ENCODE measurements around the gene FAM180A.
"Not testable (repeated sequence)": the region's sequence is repeated elsewhere in the genome, so short reads cannot be mapped to it uniquely, and the experiment has no call there.

FAM180A gene

GRCh38 chr7:135715055-135715522 lies 33.5 kb downstream of the FAM180A start:
- DNase-seq (ENCODE audit: extremely low read depth in 1 of 2, low read depth in 1 of 2): no peak

DNA sequence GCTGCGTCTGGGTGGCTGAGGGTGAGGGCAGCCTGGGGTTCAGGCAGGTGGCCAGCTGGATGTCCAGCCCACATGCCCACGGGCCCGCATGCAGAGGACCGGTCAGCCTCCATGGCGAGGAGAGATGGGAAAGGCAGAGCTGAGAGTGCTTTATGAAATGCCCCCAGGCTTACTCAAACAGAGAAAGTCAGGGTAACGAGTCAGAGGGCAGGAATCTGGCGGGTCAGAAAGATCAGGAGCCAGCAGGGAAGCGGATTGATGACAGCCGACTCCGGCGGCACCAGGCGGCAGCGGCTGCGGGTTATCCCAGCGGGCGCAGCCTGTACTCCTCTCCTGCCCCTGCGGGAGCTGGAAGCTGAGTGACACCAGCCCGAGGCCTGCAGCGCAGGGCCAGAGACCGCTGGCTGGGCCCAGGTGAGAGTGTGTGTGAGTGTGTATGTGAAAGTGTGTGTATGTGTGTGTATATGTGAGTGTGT lies 34.0 kb downstream of the FAM180A start:
- DNase-seq (ENCODE audit: extremely low read depth in 1 of 2, low read depth in 1 of 2): no peak

DNA sequence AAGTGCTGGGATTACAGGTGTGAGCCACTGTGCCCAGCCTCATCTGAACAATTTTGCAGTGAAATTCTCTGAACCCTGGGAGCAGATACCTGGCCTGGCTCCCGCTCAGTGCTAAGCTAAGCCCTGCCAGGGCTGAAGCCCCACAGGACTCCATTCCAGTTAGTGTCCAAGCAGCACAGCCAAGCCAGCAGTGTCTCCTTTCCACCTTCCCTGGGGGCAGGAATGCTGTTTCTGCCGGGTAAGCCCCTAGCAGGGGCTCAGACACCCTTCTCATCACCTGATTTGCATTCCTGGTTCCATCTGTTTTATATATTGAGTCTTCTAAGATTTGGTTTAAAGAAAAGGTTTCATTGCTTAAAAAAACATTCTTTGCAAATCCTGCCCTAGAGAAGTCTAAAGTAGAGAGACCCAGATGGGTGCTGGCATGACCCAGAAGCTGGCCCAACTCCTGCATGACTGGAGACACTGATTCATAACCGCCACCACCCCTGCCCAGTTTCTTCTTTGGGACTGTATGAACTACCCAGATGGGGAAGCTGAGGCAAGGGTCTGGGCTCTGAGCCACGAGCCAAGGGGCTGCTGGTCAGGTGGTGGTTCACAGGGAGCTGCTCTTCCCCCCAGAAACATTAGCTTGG lies 34.7 kb downstream of the FAM180A start:
- DNase-seq (ENCODE audit: extremely low read depth in 1 of 2, low read depth in 1 of 2): no peak

- DNase-seq (ENCODE audit: extremely low read depth in 1 of 2, low read depth in 1 of 2): no peak
Measured at GRCh38 chr7:135712796-135713195, 35.8 kb downstream of the FAM180A start.

GRCh38 chr7:135712182-135712782 lies 36.3 kb downstream of the FAM180A start:
- no peak for DNase-seq (ENCODE audit: extremely low read depth in 1 of 2, low read depth in 1 of 2)

- DNase-seq (ENCODE audit: extremely low read depth in 1 of 2, low read depth in 1 of 2): no peak
Measured at GRCh38 chr7:135711139-135711469, 37.5 kb downstream of the FAM180A start.

GRCh38 chr7:135710417-135711138 lies 38.0 kb downstream of the FAM180A start:
- no peak for DNase-seq (ENCODE audit: extremely low read depth in 1 of 2, low read depth in 1 of 2)

DNA sequence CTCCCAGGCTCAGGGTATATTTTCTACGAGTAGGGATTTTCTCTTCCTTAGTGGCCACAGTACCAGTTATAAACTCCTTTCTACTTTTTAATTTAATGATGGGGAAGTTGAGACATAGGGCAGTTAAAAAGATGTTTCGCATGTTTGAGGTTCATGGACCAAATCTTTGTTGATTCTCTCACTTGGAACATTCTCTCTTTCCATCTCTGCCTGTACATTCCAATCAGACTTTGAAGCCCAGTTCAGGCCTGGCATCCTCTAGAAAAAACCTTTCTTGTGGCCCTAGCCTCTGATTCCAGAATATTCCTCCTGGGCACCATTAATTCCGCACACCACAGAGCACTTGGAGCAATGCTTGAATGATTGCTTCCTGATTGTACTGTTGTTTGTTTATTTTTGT lies 39.1 kb downstream of the FAM180A start:
- DNase-seq (ENCODE audit: extremely low read depth in 1 of 2, low read depth in 1 of 2): no peak

- no peak for DNase-seq (ENCODE audit: extremely low read depth in 1 of 2, low read depth in 1 of 2)
Measured at GRCh38 chr7:135708041-135708440, 40.6 kb downstream of the FAM180A start.

DNA sequence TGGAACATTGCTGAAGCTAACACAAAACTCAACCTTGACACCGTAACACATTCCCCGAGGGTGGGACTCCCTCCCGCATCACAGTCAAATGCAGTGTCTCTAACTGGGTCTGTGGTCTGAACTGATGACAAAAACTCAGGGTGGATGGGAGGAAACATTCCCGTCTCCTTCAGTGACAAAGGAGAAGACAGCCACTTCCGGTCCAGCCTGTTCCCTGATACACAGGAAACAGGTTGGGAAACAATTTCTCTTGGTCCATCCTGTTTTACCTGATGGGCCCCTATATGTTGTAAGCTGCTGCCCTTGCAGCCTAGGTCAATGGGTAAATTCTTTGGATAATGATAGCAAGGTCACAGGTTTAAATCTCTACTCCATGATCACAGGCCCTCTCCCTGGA lies 41.0 kb downstream of the FAM180A start:
- no peak for DNase-seq (ENCODE audit: extremely low read depth in 1 of 2, low read depth in 1 of 2)

DNA sequence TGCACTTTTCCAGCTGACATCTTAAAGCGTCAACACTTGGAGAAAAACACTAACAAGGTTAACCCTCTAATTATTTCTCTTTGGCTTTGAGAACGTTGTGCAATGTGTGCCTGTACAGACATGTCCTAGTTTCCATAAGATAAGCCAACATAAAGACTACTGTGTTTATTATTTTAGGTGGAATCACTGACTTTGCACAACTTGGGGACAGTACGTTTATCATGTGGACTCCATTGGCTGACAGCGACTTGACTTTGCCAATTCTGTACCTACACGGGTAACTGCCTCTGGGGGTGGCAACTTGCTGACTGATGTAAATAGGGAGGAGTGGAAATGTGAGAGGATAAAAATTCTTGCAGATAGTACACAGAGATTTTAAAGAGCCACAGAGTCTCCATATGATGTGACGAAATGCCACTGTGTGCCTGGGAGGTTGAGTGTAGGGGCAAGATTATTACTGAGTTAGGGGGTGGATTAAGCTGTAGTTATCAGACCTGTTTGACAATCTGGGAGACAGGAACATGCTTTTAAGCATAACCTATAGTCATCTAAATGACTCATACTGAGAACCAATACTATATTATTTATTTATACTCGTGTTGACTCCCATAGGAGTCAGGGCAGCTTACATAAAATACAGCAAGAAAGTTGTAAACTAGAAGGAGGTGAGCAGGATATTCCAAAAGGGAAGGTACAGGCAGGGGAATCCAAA lies 41.6 kb downstream of the FAM180A start:
- DNase-seq (ENCODE audit: extremely low read depth in 1 of 2, low read depth in 1 of 2): no peak

DNA sequence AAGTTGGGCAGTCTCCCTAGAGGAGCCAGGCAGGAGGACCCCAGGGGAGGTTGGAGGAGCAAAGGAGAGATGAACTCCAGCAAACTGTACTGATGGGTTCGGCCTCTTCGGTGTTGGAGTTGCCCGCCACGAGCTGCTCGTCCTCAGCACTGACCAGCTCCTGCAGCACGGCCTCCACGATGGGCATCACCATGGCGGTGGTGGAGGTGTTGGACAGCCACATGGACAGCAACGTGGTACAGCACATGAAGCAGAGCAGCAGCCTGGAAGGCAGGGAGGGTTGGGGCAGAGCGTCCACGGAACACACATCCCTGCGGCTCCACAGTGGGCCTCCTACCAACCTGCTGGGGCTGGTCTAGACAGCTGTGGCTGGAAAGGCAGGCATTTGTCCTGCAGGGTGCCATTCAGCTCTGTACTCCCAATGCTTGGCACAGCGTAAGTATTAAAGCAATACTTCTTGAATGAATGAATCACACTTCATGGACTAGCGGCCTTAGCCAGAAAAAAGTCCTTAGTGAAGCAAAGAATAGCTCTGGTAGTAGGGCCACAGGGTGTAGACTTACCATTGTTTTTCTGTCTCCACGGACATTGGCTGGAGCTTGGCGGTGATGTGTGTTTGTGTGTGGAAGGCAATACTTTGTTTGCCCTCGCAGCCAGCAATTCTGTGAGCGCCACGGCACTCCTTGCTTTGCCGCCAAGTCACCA lies 42.4 kb downstream of the FAM180A start:
- no peak for DNase-seq (ENCODE audit: extremely low read depth in 1 of 2, low read depth in 1 of 2)

DNA sequence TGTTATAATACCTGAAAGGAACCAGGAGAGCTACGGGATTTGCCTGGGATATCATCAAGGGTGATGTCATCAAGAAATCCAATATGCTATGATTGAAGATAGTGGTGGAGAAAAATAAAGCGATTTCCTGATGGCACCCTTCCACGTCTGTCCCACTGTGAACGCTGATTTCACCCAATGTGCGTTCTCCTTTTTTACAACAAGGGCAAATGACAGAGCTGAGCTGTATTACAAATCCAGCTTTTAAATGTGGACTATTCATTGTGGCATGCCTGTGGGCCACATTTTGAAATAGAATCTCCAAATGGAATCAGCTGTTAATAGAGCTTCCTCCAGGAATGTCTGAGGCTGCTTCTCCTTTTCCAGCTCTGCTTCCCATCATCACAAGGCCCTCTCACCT lies 43.9 kb downstream of the FAM180A start:
- DNase-seq (ENCODE audit: extremely low read depth in 1 of 2, low read depth in 1 of 2): no peak

DNA sequence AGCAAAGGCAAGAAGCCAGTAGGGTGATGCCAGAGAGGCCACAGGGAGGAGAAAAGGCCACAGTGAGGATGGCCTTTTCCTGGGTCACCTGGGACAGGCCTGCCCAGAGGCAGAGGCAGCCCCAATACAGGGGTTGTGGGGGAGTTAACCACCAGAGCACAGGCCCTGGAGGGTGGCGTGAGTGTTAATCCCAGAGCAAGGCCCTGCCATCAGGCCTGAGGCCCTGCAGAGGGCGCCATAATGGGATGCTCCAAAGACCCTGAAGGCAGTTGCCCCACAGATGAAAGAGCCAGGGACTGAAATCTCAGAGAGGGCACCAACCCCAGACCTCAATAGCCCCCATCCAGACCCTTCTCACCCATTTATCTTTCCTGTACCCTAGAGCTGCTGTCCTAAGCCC lies 44.5 kb downstream of the FAM180A start:
- DNase-seq (ENCODE audit: extremely low read depth in 1 of 2, low read depth in 1 of 2): no peak

GRCh38 chr7:135697276-135698049 lies 51.1 kb downstream of the FAM180A start:
- DNase-seq (ENCODE audit: extremely low read depth in 1 of 2, low read depth in 1 of 2): no peak

DNA sequence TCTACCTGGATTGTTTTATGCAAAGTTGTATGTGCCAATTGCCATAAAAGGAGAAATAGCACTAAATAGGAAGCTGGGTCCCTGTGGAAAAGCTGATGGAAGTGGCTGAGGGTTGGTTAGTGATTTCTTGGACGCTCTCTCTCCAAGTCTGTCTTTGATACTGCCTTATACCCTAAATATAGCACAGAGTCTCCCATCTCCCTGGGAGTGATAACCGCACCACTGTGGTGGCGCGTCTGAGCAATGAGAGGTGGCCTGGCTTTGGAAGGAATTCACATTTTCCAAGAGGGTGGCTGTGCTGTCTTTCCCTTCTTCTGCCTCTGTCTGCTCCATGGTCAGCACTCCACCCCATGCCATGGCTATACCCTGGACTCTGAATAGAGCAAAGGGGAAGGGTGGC lies 55.1 kb downstream of the FAM180A start:
- DNase-seq (ENCODE audit: extremely low read depth in 1 of 2, low read depth in 1 of 2): no peak

DNA sequence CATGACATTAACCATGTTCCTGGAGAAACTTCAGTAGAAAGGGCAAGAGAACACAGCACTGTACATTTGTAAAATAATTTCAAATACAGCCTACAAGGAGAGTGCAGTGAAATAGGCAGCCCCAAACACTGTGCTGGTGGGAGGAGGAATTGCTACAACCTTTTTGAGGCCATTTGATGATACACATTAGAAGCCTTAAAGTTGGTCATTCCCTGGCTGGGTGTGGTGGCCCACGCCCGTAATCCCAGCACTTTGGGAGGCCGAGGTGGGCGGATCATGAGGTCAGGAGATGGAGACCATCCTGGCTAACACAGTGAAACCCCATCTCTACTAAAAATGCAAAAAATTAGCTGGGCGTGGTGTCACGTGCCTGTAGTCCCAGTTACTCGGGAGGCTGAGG lies 56.0 kb downstream of the FAM180A start:
- not testable (repeated sequence) for DNase-seq (ENCODE audit: extremely low read depth in 1 of 2, low read depth in 1 of 2)

- DNase-seq (ENCODE audit: extremely low read depth in 1 of 2, low read depth in 1 of 2): no peak
Measured at GRCh38 chr7:135692055-135692454, 56.6 kb downstream of the FAM180A start.

- DNase-seq (ENCODE audit: extremely low read depth in 1 of 2, low read depth in 1 of 2): no peak
Measured at GRCh38 chr7:135690566-135690965, 58.0 kb downstream of the FAM180A start.

- no peak for DNase-seq (ENCODE audit: extremely low read depth in 1 of 2, low read depth in 1 of 2)
Measured at GRCh38 chr7:135687466-135687865, 61.1 kb downstream of the FAM180A start.
